ENCODE measurements around the gene SLC44A5. TPM values are rescaled to one million over a fixed set of nuclear protein-coding genes. Genes with fewer than 3 reads are reported as not detected.

Gene SLC44A5
- total RNA-seq, 4 donors from 2014 or later, result 0.22 to 0.57 (median 0.42) TPM

- TF ChIP-seq CTCF (IDR thresholded peaks at IDR 0.05; ENCODE audit: low read depth), result no peak
Observed at GRCh38 chr1:75423136-75423535, 187.8 kb downstream of the SLC44A5 start.

DNA sequence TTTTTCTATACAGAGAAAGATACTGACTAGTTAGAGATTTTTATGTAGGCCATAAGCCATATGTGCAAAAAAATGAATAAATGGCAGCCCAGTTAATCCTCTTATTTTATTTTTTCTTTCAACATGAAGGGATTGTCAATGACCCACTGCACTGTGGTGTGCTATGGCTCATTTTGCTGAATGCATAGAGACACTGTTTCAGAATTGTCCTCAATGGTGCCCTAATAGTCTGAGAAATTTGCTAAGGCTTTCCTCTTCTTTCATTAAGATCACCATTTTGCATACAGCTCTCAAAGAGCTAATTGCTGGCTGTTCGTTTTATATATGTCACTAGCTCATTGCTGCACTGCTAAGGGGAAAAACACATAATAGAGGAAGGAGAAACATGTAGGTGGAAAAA lies 189.5 kb downstream of the SLC44A5 start:
- TF ChIP-seq CTCF (IDR thresholded peaks at IDR 0.05; ENCODE audit: low read depth), result no peak

GRCh38 chr1:75415187-75415586 lies 195.7 kb downstream of the SLC44A5 start:
- TF ChIP-seq CTCF (IDR thresholded peaks at IDR 0.05; ENCODE audit: low read depth), result no peak

GRCh38 chr1:75412616-75413015 lies 198.3 kb downstream of the SLC44A5 start:
- no peak for TF ChIP-seq CTCF (IDR thresholded peaks at IDR 0.05; ENCODE audit: low read depth)

- TF ChIP-seq CTCF (IDR thresholded peaks at IDR 0.05; ENCODE audit: low read depth), result no peak
Observed at GRCh38 chr1:75400716-75401115, 210.2 kb downstream of the SLC44A5 start.

- TF ChIP-seq CTCF (IDR thresholded peaks at IDR 0.05; ENCODE audit: low read depth), result no peak
Observed at GRCh38 chr1:75396745-75397144, 214.2 kb downstream of the SLC44A5 start.

DNA sequence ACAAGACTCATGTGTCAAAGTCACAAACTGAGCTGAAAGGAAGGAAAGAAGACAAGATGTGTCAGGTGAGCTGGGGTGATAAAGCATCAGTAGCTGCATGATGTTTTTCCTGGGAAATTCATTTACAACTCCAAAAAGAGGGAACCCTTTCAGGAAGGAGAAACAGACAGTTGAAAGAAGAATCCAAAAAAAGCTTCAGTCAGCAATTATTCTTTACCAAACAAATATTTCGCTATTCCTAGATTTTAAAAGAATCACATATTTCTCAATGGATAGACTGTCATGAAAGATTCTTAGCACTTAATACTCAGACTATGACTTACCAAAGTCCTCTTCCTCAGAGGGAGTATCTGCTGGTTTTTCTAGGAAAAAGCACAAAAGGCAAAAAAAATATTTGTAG lies 214.7 kb downstream of the SLC44A5 start:
- no peak for TF ChIP-seq CTCF (IDR thresholded peaks at IDR 0.05; ENCODE audit: low read depth)

Measured in subcutaneous adipose tissue (tissue), 4 donors.